ENCODE data around the gene TANGO6.

Gene TANGO6

DNA sequence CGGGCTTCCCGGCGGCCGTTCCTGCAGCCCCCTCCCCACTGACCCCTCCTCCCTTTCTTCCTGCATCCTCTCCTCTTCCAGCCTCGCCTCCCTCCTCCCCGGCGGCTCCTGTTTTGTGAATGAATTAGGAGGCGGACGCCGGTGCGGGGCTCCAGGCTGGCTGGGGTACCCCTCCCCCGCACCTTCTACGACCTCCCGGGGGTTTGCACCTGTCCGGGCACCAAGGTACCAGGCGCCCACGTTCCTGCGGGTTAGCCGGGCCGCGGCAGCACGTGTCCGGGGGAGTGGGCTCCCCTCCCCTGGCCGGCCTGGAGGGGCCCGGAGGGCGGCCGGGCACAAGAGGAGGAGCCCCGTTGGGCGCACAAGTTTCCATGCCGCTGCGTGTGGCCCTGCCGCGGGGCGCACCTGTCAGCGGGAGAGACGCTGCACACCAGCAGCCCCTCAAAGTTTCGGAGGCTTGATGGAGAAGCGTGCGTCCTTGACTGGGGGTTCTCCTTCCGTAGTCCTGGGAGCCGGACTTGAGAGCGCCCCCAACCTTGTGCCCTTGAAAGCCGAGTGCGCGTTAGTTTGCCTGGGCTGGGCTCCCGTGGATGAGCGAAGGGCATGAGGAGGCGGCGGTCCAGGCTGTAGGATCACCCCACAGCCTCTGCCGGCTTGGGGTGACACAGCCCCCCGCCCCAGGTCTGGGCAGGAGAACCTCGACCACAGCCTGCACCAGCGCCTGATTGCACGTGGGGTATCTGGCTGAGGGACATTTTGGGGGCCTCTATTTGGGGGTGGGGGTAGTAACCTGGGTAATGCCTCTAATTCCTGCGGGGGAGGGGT, 263.4 kb downstream of the TANGO6 start:
- no peak for DNase-seq

DNA sequence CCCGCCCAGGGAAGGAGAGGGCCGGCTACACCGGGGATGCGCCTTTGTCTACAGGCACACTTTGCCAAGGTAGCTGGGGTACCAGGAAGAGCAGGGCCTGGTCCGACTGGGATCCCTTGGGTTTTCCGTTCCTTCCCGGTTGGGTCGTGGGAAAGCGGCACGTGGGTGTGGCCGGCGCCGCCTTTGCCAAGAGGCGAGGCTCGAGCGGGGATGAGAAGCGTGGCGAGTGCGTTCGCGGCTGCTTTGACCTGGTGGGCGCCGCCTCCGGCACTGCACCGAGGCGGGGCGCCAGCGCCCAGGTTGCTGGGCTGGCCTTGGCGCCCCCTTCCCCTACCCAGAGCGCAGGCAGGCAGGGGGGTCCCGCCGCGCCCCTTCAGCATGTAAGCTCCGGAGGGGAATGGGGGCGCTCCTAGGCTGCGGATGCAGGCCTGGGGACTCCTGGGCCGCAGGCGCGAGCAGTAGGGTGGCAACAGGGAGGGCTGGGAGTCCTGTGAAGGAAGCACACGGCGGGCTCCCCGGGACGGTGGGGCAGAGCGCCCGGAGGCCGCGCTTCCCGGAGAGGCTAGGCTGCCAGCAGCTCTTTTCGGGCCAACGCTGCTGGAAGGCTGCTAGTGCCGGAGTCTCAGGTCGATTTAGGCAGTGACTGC, 264.1 kb downstream of the TANGO6 start:
- DNase-seq: peak; percentile 47

DNA sequence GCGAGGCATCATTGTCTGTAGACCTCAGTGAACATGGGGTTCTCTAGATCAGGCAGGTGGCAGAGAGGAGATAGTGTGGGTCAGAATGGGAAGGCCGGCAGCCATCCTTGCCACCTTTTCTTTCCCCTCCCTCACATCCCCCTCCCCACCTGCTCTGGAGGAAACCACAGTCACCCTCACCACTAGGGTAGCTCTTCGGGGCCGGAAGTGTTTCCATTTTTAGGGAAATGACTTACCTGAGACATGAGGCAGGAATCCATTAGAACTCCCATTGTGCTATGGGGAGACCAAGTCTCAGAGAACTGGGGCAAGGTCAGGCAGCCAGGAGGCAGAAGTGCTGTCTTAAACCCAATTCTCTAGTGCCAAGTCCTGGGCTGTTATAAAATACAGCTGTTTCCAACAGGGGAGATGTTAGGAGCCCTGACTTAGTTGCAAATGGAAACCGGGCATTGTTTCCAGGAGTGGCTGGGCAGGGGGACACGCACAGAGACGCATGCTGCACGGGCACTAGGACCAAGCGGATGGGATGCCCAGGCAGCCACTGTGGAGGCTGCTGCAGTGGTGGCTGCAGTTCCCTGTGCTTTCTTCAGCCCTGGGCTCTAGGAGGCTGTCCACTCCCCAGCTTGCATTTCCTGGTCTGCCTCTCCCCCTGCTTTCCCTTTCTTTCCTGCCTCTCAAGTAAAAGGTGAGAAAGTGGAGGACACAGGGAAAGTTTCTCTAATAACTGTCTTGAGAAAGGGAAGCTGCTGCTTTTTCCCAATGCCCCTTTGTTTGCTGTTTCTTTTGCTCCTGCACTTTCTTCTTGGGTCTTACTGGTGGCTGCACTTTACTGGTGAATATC, 265.0 kb downstream of the TANGO6 start:
- DNase-seq: no peak

DNA sequence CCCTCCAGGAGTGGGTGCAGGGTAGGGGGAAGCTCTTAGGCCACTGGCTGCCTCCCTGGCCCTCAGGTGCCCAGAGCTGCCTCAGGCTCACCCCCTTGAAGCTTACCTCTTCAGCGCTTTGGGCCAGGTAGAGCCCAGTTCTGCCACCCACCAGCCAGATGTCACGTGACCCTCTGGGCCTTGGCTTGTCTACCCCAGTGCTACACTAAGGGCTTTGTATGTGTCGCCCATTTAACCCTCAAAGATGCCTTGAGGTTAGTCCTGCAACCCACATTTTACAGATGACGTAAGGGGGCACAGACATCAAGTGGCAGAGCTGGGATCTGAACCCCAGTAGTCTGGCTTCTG, 265.5 kb downstream of the TANGO6 start:
- DNase-seq: no peak

DNA sequence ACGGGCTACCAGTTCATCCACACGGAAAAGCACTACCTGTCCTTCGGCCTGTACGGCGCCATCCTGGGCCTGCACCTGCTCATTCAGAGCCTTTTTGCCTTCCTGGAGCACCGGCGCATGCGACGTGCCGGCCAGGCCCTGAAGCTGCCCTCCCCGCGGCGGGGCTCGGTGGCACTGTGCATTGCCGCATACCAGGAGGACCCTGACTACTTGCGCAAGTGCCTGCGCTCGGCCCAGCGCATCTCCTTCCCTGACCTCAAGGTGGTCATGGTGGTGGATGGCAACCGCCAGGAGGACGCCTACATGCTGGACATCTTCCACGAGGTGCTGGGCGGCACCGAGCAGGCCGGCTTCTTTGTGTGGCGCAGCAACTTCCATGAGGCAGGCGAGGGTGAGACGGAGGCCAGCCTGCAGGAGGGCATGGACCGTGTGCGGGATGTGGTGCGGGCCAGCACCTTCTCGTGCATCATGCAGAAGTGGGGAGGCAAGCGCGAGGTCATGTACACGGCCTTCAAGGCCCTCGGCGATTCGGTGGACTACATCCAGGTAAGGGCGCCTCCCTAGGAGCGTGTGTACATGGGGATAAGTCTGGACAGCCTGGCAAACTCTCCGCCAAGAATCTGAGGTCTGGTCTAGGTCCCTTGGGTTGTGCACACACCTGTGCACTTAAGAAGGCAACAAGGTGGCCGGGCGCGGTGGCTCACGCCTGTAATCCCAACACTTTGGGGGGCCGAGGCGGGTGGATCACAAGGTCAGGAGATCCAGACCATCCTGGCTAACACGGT, 266.3 kb downstream of the TANGO6 start:
- DNase-seq: no peak

DNA sequence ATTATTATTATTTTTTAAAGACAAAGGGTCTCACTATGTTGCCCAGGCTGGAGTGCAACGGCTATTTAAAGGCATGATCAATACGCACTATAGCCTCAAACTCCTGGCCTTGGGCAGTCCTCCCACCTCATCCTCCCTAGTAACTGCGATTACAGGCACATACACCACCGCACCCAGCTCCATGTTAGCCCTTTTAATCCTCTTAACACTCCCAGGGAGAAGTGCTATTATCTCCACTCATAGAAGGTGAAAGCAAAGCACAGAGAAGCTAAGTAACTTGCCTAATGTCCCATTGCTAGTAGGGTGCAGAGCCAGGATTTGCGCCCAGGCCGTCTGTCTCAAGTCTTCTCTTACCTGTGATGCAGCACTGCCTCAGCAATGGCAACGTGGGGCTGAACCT, 267.1 kb downstream of the TANGO6 start:
- DNase-seq: no peak

DNA sequence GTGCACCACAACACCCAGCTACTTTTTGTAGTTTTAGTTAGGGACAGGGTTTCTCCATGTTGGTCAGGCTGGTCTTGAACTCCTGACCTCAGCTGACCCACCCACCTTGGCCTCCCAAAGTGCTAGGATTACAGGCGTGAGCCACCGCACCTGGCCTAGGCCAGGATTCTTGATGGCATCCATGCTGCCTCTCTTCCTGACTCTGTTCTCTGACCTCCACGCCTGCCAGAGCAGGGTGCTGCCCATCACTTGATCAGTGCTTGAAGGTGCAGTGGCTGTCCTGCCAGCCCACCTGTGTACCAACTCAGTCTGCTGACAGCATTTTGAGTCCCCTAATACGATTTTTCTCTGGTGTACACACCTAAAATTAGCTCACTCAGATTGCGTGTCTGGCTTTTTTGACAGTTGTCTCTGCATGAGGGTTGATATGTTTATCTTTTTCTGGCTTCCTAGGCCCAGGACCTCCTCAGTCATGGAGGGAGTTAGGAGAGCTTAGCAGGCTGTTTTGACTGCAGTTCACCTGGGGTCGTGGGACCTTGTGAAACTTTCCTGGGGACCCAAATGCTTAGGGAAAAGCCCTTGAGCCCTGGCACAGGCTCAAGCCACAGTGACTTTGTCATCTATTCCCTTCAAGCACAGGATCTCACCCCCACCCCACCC, 268.0 kb downstream of the TANGO6 start:
- no peak for DNase-seq

DNA sequence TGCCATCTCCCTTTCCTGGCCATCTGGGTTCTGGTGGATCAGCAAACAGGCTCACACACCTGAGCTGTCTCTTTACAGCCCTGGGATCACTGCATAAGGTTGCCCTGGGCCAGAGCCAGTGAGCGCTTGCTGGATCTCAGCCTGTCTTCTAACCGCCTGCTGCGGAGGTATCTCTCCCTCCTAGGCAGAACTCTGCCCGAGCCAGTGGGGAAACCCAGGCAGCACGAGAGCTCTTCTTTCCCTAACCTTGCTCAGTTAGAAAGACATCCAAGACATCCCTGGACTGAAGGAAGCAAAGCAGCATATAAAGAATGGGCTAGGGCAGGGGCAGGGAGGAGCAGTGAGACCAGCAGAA, 268.5 kb downstream of the TANGO6 start:
- no peak for DNase-seq

DNA sequence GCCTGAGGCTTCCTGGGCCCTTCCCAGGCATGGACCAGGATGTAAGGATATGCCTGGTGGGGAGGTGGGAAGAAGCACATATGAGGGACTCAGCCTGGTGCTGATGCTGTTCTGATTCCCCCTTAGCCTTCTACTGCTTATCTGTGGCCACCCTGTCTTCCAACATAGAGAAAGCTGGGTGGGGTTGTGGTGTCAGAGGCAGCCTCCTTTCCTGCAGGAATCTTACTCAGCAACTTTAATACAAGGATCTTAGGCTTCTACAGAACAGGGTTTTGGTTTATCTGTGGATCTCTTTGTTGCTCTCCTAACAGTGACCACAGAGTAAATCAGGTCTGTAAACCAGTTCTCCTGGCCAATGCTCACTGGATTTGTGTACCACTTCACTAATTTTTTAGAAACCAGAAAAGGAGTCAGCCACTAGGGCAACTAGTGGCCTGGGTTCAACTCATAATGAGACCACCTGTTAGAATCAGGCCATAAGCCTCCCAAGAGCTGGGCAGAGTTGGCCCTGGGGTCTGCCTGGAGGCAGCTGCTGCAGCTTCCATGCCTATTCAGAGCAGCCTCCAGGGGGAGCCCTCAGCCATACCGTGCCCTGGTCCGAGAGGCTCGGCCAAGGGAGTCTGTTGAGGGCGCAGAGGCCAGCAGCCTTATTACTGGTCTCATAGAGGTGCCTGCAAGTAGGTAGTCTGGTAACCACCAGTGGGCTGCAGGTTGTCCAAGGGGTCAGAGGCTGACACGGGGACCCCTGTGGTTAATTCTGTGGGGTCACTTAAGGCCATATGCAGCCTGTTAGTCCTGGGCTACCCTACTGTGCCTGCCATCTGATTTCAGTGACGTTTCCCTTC, 269.2 kb downstream of the TANGO6 start:
- DNase-seq: peak; percentile 54

DNA sequence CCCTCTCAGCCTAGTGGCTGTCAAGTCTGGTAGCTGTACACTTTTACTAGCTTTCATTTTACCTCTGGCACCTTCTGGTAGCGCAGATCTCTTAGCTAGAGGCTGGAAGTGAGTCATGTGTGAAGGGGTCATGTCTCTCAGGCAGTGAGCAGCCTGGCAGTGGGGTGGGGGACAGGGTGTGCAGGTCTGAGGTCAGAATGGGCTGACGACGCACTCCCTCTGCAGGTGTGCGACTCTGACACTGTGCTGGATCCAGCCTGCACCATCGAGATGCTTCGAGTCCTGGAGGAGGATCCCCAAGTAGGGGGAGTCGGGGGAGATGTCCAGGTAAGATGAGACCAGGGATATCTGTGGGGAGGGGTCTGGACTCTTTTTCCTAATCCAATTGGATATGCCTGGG, 269.9 kb downstream of the TANGO6 start:
- DNase-seq: no peak

DNA sequence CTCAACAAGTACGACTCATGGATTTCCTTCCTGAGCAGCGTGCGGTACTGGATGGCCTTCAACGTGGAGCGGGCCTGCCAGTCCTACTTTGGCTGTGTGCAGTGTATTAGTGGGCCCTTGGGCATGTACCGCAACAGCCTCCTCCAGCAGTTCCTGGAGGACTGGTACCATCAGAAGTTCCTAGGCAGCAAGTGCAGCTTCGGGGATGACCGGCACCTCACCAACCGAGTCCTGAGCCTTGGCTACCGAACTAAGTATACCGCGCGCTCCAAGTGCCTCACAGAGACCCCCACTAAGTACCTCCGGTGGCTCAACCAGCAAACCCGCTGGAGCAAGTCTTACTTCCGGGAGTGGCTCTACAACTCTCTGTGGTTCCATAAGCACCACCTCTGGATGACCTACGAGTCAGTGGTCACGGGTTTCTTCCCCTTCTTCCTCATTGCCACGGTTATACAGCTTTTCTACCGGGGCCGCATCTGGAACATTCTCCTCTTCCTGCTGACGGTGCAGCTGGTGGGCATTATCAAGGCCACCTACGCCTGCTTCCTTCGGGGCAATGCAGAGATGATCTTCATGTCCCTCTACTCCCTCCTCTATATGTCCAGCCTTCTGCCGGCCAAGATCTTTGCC, 271.1 kb downstream of the TANGO6 start:
- no peak for DNase-seq

DNA sequence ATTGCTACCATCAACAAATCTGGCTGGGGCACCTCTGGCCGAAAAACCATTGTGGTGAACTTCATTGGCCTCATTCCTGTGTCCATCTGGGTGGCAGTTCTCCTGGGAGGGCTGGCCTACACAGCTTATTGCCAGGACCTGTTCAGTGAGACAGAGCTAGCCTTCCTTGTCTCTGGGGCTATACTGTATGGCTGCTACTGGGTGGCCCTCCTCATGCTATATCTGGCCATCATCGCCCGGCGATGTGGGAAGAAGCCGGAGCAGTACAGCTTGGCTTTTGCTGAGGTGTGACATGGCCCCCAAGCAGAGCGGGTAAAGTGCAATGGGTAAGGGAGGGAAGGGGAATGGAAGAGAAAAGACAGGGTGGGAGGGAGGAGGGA, 271.6 kb downstream of the TANGO6 start:
- DNase-seq: no peak

DNA sequence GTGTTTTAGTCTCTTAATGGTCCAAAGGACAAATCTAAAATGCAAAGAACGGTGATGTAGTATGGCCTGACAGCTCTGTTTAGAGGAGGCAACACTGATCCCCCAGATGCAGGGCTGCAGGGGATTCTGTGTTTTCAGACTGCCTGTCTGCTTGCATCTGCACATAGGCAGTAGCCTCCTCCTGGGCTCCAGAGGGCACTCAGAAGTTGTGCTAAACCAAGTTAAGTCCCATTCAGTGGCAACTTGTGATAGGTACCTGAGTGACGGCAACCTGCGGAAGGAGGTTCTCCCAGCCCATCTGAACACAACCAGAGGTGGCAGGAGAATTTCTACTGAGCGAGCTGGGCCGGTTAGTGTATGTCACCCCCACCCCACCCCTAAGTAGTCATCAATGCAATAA, 272.0 kb downstream of the TANGO6 start:
- DNase-seq: no peak

DNA sequence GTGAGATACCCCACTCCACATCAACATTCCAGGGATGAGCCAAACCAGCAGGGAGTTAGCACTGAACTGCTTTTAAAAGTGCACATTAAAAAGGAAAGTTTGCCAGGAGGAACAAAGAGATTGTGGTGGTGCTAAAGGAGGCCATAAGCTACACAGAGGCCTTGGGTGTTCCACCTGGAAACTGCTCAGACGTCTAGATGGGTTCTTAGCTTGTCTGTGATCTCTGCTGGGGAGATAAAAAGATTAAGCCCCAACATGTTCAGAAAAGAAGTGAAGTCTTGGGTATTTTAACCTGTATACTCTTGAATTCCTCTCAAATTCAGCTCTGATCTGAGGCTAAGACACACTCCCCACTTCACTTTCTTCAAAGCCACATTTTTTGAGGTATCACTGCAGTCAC, 272.5 kb downstream of the TANGO6 start:
- no peak for DNase-seq

DNA sequence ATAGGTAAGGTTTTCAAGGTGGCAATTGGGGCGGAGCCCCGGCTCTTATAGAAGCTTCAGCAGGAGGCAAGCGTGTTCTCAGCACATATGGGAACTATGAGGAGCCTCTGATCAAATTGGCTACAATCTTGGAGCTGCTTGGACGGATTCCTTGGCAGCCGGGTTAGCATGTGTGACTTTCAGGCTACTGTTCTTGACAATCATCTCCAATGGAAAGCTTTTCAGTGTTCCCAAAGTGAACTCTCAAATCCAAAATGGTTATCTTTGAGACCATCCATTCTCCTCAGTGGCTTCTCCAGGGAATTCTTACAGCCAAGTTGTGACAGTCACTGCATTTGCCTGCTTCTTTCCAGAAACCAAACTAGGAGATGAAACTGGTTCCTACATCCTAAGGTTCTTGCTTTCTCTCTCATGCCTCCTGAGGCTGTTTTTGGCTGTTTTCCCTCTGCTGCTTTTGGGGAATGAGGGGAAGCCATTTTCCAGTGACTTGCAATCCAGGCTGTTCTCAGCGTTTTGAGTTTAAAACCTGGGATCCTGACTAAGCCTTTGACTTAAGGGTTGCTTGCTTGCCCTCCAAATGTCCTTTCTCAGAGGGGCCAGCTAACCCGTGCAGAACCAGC, 273.0 kb downstream of the TANGO6 start:
- DNase-seq: no peak

DNA sequence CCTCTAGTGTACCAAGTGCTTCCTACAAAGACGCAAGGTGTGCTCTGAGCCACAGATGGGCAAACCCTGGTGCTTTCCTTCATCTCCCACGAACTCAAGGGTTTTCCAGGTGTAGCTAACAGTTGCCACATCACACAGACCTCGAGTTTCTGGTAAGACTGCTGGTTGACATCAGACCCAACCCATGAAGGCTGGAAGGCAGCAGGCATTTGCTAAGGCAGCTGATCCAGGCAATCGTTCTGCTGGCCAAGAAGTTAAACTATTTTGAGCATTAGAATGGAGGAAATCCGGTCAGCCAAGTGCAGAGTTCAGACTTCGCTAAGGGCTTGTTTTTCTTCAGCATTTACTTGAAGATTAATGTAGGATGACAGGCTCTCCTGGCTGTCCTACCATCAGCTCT, 273.6 kb downstream of the TANGO6 start:
- DNase-seq: no peak

DNA sequence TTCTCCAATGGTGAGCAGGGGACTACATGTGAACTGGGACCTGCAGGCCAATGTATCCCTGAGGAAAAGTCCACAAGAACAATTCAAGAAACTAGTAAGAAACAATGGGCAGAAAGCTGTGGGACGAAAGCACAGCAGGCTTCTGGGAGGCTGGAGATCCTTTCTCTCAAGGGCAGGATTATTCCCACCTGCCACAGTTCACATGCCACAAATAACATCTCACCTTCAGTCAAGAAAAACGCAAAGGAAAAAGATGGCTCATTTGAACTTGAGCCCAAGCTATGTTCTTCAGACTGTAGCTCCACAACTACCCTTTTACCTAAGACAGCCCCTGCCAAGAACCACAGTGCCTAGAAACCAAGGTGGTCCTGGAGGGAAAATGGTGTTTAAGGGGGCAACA, 275.1 kb downstream of the TANGO6 start:
- no peak for DNase-seq

DNA sequence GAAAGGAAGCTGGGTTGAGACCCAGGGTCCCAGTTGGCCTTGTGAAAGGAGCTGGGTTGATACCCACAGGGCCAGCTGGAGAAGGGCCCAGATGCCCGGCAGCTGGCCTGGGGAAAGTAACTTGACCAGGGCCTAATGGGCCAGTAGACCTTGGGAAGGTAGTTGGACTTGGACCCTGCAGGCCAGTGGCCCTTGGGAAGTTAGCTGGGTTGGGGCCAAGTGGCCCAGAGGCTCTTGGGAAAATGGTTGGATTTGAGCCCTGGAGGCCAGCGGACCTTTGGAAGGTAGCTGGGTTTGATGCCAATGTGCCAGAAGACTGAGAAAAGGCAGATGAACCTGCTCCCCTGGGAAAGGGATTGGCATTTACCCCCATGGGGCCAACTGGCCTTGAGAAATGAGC, 275.7 kb downstream of the TANGO6 start:
- DNase-seq: no peak

DNA sequence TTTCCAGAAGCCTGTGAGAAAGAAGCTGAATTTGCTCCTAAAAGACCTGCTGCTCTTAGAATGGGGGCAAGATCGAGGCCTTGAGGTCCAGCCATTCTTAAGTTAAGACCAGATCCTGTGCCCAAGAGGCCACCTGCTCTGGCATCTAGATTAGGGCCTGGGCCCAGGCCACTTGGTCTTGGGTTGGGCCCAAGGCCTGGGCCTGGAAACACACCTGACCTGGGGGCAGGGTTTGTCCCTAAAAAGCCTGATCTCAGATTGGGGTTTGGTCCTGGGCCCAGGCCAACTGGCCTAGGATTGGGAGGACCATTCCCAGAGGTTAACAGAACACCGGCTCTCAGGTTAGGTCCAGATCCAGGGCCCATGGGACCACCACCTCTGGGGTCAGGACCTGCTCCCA, 276.2 kb downstream of the TANGO6 start:
- no peak for DNase-seq

DNA sequence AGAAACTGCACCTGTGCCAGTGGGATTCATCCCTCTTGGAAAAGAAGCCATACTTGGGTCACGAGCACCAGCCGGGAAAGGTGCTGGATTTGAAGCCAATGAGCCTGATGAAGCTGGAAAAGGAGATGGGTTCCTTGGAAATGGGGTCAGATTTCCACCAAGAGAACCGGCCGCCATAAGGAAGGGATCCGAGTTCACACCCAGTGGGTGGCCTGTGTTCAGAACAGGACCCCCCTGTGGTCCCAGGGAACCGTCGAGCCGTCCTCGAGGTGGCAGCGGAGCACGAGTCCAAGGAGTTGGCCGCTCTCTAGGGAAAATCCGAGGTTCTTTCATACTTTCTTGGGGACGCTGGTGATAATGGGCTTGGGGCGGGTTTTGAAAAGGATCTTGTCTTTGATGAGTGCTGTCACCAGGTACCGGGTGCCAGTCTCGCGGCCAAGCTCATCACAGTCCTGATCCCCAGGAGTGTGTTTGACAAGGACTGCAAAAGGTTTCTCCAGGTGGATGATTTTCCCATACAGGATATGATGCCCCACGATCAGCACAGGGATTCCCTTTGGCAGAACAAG, 276.8 kb downstream of the TANGO6 start:
- DNase-seq: no peak
